HG03135 (cell line): ENCODE measurements around the gene GSTT2.

Experiments used
- ATAC-seq: cut with Tn5 transposase; IDR thresholded peaks from one replicate; pipeline ENCODE4 v1.9.1; 2021; ENCODE audit warnings: mild to moderate bottlenecking, moderate library complexity; ENCODE audit not compliant: unreplicated experiment

The GSTT2 gene

GRCh38 chr22:24008381-24009226, 28.7 kb downstream of the GSTT2 start:
- no peak for ATAC-seq

DNA sequence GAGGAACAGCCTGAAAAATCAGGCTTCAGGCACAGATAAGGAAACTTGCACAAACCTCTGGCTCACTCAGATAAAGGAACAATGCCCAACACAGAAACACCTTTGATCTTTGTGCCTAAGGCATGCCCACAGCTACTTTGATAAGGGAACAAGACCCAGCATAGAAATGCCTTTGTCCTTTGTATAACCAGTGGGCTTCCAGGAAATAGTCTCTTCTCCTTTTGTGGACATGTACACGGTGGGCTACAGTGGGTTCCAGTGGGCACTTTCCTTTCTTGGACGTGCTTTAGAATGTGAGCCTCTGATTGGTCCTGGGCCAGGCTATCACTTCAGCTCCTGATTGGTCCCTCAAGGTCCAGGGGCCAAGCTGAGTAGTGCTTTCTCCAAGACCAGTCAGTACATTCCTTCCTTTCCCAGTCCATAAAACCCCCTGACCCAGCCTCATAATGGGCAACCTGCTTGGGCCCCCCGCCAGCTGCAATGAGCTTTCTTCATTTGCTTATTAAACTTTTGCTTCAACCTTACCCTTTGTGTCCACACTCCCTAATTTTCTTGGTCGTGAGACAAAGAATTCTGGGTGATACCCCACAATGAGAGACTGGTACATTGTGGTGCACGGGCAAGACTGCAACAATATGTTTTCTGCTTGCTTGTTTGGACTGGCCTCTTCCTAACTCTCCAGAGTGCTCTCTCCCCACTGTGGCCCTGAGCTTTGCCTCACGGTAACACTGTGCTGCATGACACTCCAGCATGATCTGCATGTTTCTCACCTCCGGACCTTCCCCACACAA, 29.5 kb downstream of the GSTT2 start:
- no peak for ATAC-seq

DNA sequence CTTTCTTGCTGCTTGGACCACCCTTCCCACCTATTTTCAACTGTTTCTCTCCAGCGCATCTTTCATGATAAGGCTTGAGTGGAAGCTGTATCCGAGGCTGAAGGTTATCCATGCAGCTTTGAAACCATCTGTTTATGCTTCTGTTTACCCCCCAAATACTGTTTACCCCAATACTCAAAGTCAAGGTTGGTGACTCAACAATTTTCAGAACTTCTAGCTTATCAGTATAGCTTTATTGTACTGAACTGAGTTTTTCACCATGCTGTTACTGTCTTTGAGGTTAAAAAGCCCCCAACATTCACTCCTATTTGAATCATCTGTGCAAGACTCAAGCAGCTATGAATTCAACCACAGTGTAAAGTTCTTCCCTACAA, 30.1 kb downstream of the GSTT2 start:
- no peak for ATAC-seq

DNA sequence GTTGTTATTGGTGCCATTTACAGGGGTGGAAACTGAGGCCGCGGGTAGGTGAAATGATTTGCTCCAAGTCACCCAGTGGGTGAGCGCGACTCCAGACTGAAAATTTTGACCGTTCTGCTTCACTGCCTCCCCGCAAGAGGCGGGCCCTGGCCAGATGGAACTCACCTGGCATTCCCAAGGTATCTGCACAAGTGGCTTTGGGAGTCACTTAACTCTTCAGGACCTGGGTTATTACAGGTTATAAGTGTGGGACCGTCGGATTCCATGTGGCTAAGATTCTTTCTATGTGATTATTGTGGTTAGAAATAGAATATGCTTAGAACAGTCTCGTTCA, 31.8 kb downstream of the GSTT2 start:
- no peak for ATAC-seq

DNA sequence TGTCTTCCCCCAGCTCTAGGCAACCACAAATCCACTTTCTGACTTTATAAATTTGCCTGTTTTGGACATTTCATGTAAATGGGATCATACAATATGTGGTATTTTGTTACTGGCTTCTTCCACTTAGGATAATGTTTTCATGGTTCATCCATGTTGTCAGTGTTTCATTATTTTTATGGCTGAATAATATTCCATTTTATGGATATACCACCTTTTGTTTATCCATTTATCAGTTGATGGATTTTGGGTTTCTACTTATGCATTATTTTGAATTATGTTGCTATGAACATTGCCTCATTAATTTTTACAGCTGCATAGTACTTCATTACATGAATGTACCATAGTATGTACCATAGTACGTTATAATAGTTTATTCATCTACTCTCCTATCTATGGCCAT, 36.2 kb downstream of the GSTT2 start:
- no peak for ATAC-seq

DNA sequence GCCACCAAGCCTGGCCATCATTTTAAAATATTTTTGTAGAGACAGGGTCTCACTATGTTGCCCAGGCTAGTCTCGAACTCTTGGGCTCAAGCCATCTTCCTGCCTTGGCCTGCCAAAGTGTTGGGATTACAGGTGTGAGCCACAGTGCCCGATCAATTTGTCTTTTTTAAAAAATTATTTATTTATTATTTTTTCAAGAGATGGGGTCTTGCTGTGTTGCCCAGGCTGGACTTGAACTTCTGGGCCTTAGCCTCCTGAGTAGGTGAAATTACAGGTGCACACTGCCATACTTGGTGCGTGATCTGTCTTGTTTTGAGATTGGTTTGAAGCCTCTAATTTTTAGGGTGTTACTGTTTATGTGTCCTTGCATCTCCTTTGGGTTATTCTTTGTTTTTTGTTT, 41.4 kb downstream of the GSTT2 start:
- ATAC-seq = no peak

DNA sequence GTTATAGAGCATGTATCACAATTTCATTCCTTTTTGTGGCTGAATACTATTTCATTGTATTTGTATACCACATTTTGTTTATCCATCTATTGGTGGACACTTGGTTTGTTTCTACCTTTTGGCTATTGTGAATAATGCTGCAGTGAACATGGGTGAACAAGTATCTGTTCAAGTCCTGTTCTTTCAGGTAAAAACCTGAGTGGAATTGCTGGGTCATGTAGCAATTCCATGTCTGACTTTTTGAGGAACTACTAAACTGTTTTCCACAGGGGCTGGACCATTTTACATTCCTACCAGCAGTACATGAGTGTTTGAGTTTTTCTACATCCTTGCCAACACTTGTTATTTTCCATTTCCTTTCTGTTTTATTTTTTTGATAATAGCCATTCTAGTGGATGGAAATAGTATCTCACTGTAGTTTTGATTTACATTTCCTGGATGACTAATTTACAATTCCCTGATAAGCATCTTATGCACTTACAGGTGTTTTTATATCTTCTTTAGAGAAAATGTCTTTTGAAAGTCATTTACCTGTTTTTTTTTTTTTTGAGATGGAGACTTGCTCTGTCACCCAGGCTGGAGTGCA, 43.4 kb downstream of the GSTT2 start:
- no peak for ATAC-seq

GRCh38 chr22:24024354-24024753, 44.4 kb downstream of the GSTT2 start:
- ATAC-seq = no peak

- no peak for ATAC-seq
These were observed 45.5 kb downstream of the GSTT2 start for GRCh38 chr22:24025475-24025874.

DNA sequence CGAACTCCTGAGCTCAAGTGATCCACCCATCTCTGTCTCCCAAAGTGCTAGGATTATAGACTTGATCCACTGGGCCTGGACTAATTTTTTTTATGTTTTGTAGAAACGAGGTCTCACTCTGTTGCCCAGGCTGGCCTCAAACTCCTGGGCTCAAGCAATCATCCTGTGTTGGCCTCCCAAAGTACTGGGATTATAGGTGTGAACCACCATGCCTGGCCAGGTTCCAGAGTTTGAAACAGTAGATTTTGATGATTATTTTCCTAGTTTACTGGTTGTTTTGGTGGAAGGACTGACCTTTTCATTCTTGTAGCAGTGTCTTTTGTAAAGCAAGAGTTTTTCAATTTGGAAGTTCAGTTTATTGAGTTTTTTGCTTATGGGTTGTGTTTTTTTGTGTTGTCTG, 46.1 kb downstream of the GSTT2 start:
- ATAC-seq = no peak

GRCh38 chr22:24026733-24027132, 46.8 kb downstream of the GSTT2 start:
- ATAC-seq = no peak

GRCh38 chr22:24027389-24027975, 47.5 kb downstream of the GSTT2 start:
- ATAC-seq = no peak

GRCh38 chr22:24027991-24028390, 48.1 kb downstream of the GSTT2 start:
- ATAC-seq = no peak

GRCh38 chr22:24028533-24028932, 48.6 kb downstream of the GSTT2 start:
- ATAC-seq = no peak

DNA sequence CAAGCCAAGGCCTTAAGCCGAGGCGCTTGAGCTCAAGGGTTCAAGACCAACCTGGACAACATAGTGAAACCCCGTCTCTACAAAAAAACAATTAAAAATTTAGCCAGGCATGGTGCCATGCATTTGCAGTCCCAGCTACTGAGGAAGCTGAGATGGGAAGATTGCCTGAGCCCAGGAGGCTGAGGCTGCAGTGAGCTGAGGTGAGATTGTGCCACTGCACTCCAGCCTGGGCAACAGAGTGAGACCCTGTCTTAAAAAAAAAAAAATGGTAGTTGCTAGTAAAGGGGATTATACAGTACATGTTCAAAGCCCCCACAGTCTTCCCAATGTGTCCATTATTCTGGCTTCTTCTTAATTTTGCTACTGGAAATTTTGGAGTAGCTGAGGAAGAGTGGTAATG, 49.4 kb downstream of the GSTT2 start:
- ATAC-seq = no peak

DNA sequence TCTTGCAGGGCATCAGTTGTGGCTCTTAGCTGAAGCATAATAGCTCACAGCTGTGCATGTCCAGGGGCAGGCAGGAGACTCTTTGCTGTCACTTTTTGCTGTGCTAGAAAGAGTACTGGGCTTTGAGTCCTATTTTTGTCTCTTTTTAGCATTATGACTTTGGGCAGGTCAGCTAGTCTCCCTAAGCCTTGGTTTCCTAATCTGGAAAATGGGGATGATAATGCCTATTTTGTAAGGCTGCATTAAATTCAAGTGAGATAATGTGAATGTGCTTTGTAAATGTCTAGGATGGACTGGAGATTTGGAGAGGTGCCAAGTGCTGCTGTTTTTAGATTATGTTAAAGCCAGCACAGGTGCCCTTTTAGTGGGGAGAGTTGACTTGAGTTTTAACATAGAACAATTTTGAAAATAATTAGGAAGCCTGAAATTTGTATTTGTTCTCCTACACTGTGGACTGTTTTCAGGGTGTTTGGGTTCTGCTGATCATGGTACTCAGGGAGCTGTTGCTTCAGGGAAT, 50.3 kb downstream of the GSTT2 start:
- no peak for ATAC-seq
